T-helper 2 cell (primary cell): ENCODE data around the gene CRABP1.
"Not testable (repeated sequence)": the region's sequence is repeated elsewhere in the genome, so short reads cannot be mapped to it uniquely, and the experiment has no call there.

ENCODE experiments used
- DNase-seq, 5 experiments: peaks; one replicate each; pipeline versions ENCODE4 v3.0.0 to v3.0.0-alpha.2; 2012 to 2022

CRABP1 gene

DNA sequence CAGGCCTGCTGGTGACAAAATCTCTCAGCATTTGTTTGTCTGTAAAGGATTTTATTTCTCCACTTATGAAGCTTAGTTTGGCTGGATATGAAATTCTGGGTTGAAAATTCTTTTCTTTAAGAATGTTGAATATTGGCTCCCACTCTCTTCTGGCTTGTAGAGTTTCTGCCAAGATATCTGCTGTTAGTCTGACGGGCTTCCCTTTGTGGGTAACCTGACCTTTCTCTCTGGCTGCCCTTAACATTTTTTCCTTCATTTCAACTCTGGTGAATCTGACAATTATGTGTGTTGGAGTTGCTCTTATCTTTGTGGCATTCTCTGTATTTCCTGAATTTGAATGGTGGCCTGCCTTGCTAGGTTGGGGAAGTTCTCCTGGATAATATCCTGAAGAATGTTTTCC lies 40.0 kb downstream of the CRABP1 start:
- DNase-seq, result not testable (repeated sequence)

DNA sequence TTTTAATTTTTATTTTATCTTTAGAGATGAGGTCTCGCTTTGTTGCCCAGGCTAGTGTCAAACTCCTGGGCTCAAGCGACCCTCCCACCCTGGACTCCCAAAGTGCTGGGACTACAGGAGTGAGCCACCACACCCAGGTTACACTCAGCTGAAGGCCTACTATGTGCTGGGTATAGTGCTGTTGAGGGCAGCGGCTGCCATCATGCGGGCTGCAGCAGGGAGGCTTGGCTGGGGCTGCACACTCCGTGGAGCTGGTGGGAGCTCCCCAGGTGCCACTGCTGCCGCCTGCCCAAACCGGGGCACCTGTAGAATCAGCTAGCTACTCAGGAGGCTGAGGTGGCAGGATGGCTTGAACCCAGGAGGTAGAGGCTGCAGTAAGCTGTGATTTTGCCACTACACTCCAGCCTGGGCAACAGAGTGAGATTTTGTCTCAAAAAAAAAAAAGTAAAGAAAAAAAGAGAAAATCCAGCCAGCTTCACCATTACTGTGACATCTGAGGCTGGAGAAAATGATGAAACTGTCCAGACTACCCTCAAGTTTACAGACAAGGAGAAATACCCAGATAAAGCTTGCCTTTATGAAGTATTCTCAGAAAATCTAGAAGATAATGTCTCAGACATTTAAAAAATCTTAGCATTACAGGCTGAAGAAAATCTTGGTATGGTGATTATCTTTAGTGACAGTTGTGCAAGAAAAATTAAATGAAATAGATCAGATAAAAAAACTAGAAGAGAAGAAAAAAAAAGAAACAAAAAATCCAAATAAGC lies 42.1 kb downstream of the CRABP1 start:
- DNase-seq, result no peak

DNA sequence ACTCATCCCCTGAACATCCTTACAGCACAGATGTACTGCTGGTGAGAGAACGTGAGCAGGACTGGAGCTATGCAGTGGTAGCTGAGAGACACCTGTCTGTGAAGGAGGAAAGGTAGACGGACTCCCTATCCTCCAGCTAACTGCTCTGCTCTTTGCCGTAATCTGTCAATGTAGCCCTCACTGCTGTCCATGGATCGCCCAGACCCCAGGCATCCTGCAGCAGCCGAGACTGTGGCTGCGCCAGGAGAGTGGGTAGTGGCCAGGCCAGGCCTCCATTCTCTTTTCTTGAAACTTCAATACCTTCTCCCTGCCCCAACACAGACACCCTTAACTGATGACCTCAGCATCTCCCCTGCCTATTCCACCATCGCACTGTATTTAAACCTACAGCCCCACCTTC lies 44.5 kb downstream of the CRABP1 start:
- no peak for DNase-seq

DNA sequence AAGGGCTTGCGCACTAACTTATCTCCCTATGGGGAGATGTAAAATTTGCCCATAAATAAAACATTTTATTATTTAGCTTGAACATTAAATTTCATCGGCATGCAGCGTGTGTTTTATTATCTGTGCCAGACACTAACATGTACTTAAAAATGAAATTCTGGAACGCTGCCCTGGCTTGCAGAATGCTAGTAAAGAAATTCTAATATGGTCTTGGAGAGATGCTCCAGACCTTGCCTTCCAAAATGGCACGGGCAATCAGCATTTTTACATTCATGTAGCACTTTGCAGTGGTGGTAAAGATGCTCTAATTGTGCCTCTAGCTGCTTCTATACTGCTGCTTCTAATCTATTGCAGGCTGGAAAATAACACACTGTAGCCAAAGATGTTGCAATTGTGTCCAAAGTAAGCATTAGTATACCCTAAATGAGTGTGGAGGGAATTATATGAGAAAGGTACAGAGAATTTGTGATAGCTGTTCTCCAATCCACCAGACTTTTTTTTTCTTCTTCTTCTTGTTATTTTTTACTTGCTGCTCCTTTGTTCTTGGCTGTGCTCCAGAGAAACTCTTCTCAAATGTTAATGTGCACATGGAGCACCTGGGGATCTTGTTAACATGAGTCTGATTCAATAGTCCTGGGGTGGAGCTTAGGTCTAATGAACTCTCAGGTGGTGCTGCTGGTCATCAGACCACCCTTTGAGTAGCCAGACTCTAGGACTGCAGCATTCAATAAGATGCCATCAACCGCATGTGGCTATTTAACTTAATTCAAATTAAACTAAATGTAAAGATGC lies 47.3 kb downstream of the CRABP1 start:
- no peak for DNase-seq

DNA sequence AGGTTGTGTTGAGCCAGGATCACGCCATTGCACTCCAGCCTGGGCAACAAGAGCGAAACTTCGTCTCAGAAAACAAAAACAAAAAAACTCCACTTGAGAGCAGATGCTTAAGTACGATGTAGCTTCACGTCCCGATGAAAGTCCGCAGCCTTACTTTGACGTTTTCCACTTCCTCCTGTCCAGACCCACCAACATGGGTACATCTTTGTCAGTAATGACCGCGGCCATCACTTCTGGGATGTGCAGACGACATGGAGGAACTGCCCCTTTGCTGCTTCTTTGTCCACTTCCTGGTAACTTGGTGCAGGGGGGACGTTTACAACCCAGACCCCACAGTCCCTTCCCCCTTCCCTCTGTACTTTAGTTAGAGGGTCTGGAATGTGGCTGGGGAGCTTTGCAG lies 48.7 kb downstream of the CRABP1 start:
- DNase-seq, result no peak

DNA sequence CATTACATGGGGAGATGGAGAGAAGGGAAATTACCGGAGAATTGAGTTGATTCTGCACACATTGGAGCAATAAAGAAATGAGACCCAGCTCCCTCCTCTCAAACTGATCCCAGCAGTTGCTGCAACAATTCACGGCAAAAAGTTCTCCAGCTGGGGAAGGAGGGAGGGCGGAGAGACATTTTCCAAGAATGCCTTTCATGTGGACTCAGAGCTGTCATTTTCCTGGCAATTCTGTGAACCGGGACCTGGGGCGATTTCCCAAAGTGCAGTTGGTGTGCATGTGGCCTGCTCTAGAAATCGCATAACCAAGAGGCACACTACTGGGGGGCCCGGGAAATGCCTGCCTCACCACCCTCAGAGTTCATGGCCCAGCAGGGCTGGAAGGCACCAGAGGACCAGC lies 49.2 kb downstream of the CRABP1 start:
- DNase-seq, result no peak

DNA sequence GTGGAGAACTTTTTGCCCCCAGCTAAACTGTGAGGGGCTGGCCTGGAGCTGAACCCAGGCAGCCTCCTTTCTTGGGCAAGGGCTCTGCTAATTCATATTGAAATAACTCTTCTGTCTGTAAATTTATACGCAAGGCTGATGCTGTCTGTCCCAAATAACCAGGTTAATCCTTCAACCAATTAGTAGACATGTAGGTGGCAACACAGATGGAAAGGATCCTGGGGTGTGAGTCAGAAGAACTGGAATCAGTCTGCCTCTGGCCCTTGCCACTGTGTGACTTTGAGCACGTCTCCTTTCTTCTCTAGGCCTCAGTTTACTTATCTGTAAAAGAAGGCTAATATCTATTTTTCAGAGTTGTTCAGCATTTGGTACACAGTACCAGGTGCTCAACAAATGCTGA lies 49.6 kb downstream of the CRABP1 start:
- DNase-seq, result no peak

DNA sequence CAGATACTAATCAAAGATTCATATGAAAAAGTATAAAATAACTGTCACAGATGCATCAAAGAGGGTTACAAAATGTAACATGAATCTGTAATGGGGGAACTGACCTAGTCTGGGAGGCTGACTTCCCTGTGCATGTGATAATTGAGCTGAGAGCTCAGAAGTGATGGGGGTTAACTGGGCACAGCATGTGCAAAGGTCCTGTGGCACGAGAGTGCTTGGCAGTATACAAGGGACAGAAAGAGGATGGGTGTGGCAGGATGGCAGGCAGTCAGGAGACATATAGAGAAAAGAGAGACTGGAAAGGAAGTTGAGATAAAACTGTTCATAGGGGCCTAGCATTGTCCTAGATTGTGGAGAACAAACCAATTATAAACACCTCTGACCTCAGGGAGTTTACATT lies 50.1 kb downstream of the CRABP1 start:
- DNase-seq, result no peak

DNA sequence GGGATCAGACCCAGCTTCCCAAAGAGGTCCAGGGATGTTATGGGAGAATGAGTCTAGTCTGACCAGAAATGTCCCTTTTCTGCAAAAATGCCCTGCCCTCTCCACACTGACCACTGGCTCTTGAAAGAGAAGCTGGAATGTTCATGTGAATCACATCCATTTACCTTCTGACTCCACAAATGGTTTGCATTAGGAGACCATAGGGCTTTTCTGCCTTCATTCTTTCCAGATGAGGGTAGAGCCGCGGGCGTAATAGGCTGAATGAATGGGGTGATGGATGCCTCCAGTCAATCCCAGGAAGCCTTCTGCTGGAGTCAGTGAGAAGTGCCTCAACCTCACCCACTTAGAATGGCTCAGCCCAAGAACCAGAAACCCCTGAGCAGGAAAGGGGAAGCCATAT lies 50.7 kb downstream of the CRABP1 start:
- no peak for DNase-seq

DNA sequence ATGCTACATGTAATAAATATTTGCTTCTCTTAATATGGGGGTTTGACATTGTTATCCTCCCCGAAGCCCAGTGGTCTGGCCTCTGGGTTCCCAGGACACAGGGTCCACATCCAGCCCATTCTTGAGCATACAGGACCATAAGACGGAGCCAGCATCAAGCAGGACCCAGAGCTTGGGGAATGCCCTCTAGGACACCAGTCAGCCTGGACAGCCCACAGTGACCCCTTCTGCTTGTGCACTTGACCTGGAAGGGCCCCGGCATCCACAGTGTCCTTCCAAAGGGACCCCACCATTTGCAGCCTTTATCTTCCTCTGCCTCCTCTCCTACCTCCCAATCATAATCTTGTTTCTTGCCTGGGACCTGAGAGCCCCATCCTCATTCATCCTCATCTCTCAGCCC lies 51.6 kb downstream of the CRABP1 start:
- no peak for DNase-seq

DNA sequence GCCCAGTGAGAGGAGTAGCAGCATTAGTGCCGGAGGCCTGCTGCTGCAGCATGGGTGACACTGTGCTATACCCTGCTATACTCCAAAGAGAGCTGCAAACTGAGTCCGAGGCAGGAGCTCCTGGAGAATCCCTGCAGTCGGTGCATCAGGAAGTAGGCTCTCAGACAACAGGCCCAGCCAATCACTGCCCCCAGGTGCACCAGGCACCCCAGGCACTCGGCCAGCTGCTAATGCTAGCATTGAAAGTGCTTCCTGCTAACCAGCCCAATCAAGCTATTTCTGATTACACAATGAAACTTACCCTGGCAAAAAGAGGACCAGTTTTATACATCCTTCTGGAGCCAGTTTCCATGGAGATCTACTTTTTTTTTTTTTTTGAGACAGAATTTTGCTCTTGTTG lies 52.3 kb downstream of the CRABP1 start:
- DNase-seq, result no peak

DNA sequence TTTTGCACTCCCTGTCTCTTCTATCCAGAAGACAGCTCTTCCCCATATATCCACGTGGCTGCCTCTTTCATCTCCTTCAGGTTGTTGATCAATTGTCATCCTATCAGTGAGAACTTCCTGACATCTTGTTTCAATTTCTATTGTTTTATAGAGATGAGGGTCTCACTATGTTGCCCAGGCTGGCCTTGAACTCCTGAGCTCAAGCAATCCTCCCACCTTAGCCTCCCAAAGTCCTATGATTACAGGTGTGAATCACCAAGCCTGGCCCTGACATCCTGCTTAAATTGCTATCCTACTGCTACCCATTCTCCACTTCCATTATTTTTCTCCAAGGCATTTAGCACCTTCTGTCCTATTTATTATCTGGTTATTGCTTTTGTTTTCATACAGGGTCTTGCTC lies 53.0 kb downstream of the CRABP1 start:
- no peak for DNase-seq

DNA sequence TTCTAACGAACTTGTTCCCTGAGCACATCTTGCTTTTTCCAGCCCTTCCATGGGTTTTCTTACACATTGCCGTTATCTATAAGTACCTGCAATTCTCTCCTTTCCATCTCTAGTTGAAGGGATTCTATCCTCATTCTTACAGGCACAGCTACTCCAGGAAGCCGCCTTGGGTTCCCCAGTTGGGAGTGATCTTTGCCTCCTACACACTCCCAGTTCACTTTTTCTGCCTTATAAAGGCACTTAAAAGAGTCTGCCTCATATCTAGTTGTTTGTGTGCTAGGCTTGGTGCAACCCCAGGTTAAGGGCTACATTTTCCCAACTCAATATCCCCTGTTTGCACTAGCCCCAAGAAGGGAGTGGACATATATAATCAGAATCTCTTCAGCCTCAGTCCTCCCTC lies 53.9 kb downstream of the CRABP1 start:
- DNase-seq, result no peak

DNA sequence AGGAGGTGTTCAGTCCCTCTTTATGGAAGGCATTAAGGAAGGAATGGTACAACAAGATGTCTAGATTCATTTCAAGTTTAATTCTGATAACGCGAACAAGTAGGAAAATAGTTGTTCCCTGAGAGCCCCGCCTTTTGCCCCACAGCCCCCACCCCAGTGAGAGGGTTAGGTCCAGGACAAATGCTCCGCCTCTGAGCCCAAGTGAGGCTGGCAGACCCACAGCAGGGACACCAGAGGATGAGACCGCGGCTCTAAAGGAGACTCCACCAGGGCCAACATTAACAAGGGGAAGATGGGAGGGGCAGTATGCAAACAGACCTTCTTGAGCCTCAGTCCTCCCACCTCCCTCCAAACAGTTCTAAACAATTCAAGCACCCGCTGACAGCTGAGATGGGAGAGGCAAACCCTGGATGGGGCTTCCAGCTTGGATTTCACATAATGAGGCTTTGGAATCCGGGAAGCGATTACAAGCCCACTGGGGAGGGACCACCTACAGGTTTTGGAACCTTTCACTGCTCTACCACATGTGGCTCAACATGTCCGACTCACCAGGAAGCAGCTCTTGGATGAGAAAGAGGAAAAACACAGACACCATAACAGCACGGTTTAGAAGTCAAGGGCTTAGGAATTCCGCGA lies 54.9 kb downstream of the CRABP1 start:
- DNase-seq, result no peak

DNA sequence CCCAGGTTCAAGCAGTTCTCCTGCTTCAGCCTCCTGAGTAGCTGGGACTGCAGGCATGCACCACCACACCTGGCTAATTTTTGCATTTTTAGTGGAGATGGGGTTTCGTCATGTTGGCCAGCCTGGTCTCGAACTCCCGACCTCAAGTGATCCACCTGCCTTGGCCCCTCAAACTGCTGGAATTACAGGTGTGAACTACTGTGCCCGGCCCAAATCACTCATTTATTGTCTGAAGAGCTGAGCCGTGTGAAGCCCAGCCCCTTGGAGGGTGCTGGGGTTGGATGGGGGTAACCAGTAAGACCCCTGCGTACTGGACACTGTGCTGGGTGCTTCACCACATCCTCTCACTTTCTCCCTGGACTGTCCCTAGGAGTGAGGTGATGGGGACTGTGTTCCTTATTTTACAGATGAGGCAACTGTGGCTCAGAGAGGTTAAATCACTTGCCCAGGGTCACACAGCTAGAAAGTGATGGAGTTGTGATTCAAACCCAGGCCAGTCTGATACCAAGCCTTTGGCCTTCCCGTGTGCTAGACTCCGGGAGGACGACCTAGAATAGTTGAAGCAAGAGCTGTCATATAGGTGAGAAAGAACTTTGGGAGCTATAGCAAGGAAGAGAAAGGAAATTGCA lies 56.1 kb downstream of the CRABP1 start:
- DNase-seq, result no peak

DNA sequence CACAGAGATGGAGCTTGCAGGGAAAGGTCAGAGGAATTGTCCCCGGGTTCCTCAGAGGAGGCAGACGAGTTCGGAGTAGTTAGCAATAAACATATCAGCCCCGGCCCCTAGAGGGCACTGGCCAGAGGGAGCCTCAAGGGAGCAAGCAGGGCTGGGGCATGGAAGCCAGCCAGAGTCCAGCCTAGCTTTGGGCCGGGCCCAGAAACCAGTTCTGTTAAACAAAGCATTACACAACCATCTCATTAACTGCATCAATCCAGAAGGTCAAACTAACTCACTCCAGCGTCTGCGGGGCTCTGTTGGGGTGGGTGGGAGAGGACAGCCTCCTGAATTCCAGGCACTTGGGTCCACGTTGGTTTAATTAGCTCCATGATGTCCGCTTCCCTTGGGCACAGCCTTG lies 56.8 kb downstream of the CRABP1 start:
- no peak for DNase-seq

DNA sequence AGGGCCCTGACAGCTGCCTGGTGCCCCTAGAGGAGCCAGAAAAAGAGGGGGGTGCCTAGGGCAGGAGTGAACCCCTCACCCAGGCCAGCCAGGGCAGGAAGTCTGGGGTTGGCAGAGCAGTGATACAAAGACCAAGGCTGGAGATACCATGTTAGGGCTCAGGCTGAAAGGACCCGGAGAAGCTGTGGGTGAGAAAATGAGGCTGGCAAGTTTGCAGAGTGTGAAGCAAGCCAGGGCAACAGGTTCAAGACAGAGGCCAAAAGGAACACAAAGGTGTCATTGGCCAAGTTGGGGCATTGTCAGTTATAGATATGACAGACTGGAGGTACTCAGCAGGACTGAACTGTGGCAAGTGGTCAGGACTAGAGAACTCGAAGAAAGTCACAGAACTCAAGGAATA lies 57.2 kb downstream of the CRABP1 start:
- no peak for DNase-seq
